Measurements from ENCODE around the gene CYFIP1.

The CYFIP1 gene

DNA sequence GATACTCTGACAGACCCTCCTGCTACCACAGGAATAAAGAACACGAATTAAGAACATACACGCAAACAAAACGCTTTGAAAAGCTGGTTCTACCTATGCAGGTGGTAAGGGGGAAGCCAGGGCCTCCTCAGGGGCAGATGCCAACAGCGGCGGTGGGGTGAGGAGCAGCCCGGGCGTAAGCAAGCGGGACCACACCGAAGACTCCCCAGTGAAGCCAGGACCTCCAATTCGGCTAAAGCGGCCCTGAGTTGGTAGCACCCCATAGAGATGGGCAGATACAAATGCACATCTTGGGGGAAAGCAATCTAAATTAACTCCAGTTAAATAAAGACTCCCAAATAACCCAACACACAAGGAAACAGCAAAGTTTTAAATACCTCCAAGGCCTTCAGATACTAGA is 109.3 kb downstream of the CYFIP1 start:
- intact Hi-C loops (cut with DNase I; ENCODE audit: low total_unique reads): no loop called here
- Histone ChIP-seq H3K4me3 (no peak overlapping the region), H3K9me3 (no peaks in the 10 kb centered on the region), H3K27me3 (no peaks in the 10 kb centered on the region), H3K36me3 (peaks cover 84 to 99% (median 87%) of the 10 kb centered on the region in 3 donors), H3K27ac (no peak overlapping the region), H3K4me1 (peaks cover 0 to 5% (median 0%) of the 10 kb centered on the region in 4 donors)
- no peak for DNase-seq
- TF ChIP-seq, protein P1, sequence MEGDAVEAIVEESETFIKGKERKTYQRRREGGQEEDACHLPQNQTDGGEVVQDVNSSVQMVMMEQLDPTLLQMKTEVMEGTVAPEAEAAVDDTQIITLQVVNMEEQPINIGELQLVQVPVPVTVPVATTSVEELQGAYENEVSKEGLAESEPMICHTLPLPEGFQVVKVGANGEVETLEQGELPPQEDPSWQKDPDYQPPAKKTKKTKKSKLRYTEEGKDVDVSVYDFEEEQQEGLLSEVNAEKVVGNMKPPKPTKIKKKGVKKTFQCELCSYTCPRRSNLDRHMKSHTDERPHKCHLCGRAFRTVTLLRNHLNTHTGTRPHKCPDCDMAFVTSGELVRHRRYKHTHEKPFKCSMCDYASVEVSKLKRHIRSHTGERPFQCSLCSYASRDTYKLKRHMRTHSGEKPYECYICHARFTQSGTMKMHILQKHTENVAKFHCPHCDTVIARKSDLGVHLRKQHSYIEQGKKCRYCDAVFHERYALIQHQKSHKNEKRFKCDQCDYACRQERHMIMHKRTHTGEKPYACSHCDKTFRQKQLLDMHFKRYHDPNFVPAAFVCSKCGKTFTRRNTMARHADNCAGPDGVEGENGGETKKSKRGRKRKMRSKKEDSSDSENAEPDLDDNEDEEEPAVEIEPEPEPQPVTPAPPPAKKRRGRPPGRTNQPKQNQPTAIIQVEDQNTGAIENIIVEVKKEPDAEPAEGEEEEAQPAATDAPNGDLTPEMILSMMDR (IDR thresholded peaks at IDR 0.05): no peak

DNA sequence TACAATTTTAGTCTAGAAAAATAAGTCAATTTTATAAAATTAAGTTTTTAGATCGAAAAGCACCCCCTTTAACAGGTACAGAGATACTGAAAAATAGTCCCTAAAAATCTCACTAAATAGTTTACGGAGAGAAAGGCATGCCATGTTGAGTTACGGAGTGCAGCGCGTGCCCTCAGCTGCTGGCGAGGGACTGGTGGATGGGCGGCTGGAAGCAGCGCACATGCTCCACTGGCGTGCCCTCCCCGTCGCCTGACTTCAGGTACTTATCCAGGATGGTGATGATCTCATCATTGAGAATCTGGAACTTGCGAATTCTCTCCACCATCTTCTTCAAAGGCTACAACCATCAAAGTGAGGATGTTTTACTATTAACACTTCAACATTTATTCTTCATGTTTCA is 110.3 kb downstream of the CYFIP1 start:
- no peak overlapping the region for H3K4me3 ChIP-seq
- DNase-seq: no peak
- intact Hi-C loops (cut with DNase I; ENCODE audit: low total_unique reads): no loop called here
- TF ChIP-seq, protein P1 (IDR thresholded peaks at IDR 0.05): no peak
- no peak overlapping the region for H3K27ac ChIP-seq
- no peaks in the 10 kb centered on the region for H3K27me3 ChIP-seq
- H3K36me3 ChIP-seq: peaks cover 84 to 99% (median 88%) of the 10 kb centered on the region in 3 donors
- H3K9me3 ChIP-seq: no peaks in the 10 kb centered on the region
- peaks cover 0 to 5% (median 0%) of the 10 kb centered on the region in 4 donors for H3K4me1 ChIP-seq

GRCh38 chr15:22868928-22869327 is 111.2 kb downstream of the CYFIP1 start:
- DNase-seq: no peak
- TF ChIP-seq, protein P1 (IDR thresholded peaks at IDR 0.05): no peak
- intact Hi-C loops (cut with DNase I; ENCODE audit: low total_unique reads): no loop called here
- peaks cover 84 to 98% (median 87%) of the 10 kb centered on the region in 3 donors for H3K36me3 ChIP-seq
- H3K27me3 ChIP-seq: no peaks in the 10 kb centered on the region
- H3K4me1 ChIP-seq: peaks cover 0 to 5% (median 0%) of the 10 kb centered on the region in 4 donors
- H3K9me3 ChIP-seq: no peaks in the 10 kb centered on the region
- H3K4me3 ChIP-seq: no peak overlapping the region
- no peak overlapping the region for H3K27ac ChIP-seq

DNA sequence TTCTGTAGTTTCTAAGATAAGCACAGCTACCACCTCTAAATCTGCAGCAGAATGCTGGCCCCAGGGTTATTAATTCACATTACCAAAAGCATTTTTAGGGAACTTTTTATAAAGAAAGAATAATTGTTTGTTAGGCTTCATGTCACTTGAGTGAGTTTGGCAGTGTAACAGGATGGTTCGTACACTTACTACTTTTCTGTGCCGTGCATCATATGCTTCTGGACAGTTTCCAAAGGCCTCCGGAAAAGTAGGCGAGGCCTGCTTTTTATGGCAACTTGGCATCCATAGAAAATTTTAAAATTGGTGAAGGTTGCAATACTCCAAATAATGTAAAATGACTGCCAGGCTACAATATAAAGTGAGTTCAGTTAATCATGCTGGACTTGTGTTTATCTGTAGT is 111.7 kb downstream of the CYFIP1 start:
- H3K9me3 ChIP-seq: no peaks in the 10 kb centered on the region
- TF ChIP-seq, protein P1 (IDR thresholded peaks at IDR 0.05): no peak
- peaks cover 0 to 5% (median 0%) of the 10 kb centered on the region in 4 donors for H3K4me1 ChIP-seq
- H3K36me3 ChIP-seq: peaks cover 82 to 94% (median 83%) of the 10 kb centered on the region in 3 donors
- intact Hi-C loops (cut with DNase I; ENCODE audit: low total_unique reads): no loop called here
- DNase-seq: no peak
- H3K4me3 ChIP-seq: no peak overlapping the region
- H3K27me3 ChIP-seq: no peaks in the 10 kb centered on the region
- no peak overlapping the region for H3K27ac ChIP-seq

GRCh38 chr15:22867886-22868285 is 112.3 kb downstream of the CYFIP1 start:
- Histone ChIP-seq H3K27ac (no peak overlapping the region), H3K4me3 (no peak overlapping the region), H3K36me3 (peaks cover 77 to 94% (median 79%) of the 10 kb centered on the region in 3 donors), H3K9me3 (no peaks in the 10 kb centered on the region), H3K4me1 (peaks cover 0 to 5% (median 0%) of the 10 kb centered on the region in 4 donors), H3K27me3 (no peaks in the 10 kb centered on the region)
- intact Hi-C loops (cut with DNase I; ENCODE audit: low total_unique reads): no loop called here
- TF ChIP-seq, protein P1 (IDR thresholded peaks at IDR 0.05): no peak
- no peak for DNase-seq

DNA sequence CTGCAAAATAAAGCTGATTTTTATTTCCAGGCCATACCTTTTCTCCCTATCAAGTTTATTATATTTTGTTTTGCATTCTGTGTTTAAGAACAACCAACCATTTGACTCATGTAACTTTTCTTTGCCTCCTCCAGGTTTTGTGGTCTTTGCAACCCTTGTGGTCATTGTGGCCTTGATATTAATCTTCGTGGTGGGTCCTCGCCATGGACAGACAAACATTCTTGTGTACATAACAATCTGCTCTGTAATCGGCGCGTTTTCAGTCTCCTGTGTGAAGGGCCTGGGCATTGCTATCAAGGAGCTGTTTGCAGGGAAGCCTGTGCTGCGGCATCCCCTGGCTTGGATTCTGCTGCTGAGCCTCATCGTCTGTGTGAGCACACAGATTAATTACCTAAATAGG is 114.1 kb downstream of the CYFIP1 start:
- Histone ChIP-seq H3K4me3 (no peak overlapping the region), H3K9me3 (no peaks in the 10 kb centered on the region), H3K27me3 (no peaks in the 10 kb centered on the region), H3K27ac (no peak overlapping the region), H3K36me3 (peaks cover 63 to 92% (median 64%) of the 10 kb centered on the region in 3 donors), H3K4me1 (peaks cover 0 to 5% (median 0%) of the 10 kb centered on the region in 4 donors)
- intact Hi-C loops (cut with DNase I; ENCODE audit: low total_unique reads): no loop called here
- TF ChIP-seq, protein P1 (IDR thresholded peaks at IDR 0.05): no peak
- DNase-seq: no peak
